Activated CD4-positive, alpha-beta T cell treated with anti-CD3 and anti-CD28 coated beads for 1 hour (primary cell): Measurements from ENCODE around the gene DCLRE1C.
"Not testable (repeated sequence)": the region's sequence is repeated elsewhere in the genome, so short reads cannot be mapped to it uniquely, and the experiment has no call there.

Experiments used
- DNase-seq: peaks from one replicate; pipeline ENCODE4 v3.0.0-alpha.2; 2020

DCLRE1C gene

DNA sequence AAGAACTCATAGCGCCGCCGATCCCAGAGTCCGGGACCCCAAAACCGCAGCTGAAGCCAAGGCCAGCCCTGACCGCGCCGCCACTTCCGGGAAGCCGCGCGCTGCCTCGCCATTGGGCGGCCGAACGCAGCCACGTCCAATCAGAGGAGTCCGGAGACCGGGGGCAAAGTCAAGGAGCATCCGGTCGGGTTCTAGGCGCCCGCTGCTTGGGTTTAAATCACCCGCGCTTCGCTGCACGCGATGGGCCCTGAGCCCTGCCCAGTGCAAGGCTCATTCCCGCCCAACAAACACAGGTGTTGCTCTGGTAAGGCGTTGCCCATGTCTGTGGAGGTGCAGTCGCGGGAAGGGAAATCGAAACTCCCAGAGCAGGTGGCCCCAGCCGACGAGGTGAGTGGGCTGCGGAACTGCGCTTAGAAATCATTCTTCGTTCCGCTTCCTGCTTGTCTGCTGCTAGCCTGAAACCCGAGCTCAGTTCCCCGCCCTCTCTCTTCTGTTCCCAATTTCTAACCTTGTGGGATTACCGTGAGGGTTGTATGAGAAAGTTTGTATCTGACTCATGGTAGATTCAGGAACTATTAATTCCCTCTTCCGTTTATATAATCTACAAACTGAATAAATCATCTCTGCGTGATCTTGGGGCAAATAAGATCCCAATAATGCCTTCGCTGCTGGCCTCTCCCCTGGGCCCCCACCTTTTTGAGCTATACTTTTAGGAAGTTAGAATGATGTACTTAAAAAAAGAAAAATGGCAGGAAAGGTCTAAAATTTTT is at the start of gene DCLRE1C:
TSS of gene DCLRE1C (minus strand) at position 96 of the 770 bp plus-strand sequence. CDS start at position 10, 86 bp downstream.
- peak; percentile 82 for DNase-seq

DNA sequence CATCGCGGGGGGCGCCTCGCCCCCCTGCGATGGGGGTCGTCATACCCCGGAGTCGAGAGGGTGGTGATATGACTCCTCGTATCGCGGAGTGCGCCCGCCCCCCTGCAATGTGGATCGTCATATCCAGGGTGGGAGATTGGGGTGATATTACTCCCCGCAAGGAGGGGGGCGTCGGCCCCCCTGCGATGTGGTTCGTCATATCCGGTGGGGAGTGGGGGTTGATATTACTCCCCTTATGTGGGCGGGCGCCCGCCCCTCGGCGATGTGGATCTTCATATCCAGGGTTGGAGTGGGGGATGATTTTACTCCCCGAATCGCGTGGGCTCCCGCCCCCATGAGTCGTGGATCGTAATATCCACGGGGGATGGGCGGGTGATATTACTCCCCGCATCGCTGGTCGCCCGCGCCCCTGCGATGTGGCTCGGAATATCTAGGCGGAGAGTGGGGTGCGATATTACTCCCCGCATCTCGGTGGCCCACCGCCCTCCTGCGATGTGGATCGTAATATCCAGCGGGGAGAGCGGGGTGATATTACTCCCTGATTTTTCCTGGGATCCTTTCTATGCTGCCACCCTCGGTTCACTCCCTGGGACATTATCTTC is 42.2 kb upstream of the DCLRE1C start:
- DNase-seq: no peak

DNA sequence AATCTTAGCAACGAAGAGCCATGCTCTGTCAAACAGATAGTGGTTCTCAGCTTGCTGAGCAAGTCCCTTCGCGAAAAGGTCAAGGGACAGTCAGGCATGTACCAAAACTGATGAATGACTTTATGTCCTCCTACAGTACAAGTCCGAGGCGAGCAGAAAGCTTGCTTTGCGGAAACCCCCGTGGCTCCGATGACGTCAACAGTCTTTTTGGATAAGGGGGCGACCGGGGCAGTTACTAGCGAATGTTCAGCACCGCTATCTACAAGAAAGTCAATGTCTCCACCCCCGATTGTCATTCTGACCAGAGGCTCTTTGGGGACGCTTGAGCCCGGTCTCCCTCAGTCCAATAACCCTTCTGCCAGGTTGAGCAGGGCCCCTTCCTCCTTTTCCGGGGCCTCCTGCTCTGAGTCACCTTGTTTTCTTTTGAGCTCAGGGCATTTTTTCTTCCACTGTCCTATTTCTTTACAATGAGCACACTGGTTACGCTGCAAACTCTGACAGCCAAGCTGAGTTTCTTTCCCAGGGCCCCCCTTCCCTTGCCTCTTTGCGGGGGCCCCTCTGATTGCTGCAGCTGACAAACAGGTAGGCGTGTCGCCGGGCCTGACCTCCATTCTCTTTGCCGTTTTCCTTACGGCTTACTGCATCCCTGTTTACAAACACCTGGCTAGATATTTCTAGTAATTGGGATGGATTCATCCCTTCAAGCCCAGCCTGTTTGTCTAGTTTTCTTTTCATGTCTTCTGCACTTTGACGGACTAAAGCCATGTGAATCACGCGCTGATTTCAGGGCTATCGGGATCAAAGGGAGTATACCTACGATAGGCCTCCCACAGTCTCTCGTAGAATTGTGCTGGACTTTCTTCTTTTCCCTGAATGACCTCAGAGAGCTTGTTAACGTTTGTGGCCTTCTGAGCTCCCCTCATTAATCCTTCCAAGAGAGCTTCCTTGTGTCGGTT is 39.9 kb upstream of the DCLRE1C start:
- DNase-seq: not testable (repeated sequence)

DNA sequence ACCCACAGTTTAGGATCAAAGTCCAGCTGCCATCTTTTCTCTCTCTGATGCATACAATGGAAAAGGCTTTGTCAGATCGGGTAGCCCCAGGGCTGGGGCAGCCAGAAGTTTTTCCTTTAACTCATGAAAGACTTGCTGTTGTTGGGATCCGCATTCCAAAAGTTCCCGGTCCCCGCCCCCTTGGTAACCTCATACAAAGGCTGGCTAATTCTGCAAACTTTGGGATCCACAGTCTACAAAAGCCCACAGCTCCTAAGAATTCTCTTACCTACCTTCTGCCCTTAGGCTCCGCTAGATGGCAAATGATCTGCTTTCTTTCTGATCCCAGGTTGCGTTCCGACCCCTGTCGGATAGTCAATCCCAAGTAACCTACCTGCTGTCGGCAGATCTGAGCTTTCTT is 38.4 kb upstream of the DCLRE1C start:
- DNase-seq: not testable (repeated sequence)

DNA sequence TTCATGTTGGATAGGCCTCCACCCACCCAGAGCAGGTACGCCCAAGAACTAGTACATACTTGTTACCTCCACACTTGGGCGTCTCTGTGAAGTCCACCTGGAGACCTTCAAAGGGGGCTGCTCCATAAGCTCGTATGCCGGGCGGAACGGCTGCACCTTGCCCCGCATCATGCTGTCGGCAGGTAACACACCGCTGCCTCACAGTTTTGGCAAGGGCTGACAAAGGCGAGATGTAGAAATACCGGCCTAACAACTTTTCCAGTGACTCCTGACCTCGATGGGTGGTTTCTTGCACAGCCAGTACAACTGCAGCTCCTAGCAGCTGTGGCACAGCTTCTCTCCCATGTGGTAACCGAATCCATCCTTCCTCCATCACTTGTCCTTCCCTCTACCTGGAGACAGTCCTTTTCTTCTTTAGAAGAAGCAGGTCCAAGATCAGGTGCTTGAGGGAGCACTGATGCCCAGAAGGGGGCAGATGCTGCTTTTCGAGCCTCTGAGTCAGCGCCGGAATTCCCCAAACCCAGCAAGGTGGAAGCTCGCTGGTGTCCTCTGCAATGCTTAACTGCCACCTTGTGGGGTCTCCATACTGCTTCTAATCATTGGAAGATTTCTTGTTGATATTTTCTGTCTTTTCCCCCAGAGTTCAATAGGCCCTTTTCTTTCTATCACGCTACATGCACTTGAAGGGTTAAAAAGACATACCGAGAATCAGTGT is 37.3 kb upstream of the DCLRE1C start:
- peak; percentile 33 for DNase-seq

DNA sequence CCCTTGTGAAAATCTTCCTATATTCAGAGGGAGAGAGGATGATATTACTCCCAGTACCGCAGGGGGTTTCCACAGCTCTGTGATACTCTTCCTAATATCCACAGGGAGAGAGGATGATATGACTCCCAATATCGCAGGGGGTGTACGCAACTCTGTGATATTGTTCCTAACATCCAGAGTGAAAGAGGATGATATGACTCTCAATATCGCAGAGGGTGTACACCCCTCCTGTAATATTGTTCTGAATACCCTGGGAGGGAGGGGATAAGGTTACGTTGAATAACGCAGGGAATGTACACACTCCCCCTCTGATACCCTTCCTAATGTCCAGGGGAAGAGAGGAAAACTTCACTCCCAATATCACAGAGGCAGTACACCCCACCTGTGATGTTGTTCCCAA is 35.7 kb upstream of the DCLRE1C start:
- DNase-seq: not testable (repeated sequence)

DNA sequence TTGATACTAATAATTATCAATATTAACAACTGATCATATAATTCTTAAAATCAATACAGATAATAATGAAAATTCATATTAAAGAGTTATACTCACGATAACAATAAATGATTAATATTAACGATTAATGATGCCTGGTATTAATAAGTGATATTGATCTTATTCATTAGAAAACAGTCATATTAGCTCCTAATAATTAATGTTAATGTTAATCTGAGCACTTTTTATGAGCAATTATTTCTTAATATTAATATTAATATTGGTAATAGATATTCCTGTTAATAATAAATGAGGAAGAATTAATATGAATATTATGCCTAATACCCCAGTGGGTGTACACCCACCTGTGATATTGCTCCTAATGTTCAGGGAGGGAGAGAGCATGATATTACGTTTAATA is 28.8 kb upstream of the DCLRE1C start:
- no peak for DNase-seq

DNA sequence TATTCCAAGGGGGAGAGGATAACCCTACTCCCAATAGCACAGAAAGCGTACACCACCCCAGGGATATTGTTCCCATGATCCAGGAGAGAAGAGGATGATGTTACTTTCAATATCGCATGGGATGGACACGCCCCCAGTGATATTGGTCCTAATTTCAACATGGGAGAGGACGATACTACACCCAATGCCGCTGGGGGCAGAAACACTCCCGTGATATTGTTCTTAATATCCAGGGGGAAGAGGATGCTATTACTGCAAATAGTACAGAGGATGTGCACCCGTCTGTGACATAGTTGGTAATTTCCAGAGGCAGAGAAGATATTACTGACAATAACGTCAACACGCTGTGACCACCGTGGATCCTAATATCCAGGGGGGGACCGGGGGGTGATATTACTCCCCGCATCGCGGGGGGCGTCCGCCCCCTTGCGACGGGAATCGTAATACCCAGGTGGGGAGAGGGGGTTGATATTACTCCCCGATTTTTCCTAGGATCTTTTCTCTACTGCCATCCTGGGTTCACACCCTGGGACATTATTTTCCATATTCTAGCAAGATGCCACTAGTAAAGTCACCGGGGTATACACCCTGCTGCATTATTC is 21.9 kb upstream of the DCLRE1C start:
- DNase-seq: no peak

DNA sequence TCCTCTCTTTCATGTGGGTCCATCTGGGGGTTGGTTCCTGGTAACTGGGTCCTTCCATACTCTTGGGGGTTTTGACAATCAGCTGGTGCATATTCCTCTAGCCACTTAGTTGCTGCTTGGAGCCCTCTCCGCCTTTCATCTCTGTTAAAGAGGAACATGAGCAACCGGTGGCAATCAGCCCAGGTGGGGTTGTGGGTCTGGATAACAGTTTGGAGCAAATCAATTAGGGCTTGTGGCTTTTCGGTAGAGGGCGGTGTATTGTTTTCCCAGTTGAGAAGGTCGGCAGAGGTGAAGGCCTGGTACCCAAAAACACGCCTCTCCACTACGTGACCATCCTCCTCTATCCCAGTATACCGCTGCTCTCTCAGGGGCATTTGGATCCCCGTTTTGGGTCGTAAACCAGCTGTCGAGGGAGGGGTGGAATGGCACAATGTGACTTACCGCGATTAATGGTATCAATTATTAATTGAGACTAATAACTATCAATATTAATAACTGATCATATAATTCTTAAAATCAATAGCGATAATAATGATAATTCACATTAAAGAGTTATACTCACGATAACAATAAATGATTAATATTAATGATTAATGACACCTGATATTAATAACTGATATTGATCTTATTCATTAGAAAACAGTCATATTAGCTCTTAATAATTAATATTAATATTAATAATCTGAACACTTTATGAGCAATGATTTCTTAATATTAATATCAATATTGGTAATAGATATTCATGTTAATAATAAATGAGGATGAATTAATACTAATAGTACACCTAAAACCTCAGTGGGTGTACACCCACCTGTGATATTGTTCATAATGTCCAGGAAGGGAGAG is 20.5 kb upstream of the DCLRE1C start:
- DNase-seq: not testable (repeated sequence)

DNA sequence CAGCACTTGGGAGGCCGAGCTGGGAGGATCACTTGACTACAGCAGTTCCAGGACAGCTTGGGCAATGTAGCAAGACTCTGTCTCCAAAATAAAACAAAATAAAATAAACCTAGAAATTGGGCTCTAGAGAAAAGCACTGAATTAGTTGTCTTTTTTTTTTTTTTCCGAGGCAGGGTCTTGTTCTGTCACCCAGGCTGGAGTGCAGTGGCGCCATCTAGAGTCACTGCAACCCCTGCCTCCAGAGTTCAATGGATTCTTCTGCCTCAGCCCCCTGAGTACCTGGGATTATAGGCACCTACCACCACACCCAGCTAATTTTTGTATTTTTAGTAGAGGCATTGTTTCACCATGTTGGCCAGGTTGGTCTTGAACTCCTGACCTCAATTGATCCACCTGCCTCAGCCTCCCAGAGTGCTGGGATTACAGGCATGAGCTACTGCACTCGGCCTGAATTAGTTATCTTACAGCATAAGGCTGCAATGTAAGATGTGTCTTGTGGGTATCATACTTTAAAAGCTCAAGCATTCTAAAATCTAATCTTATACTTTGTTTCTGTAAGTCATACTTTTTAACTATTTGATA is 18.1 kb upstream of the DCLRE1C start:
- peak; percentile 24 for DNase-seq

DNA sequence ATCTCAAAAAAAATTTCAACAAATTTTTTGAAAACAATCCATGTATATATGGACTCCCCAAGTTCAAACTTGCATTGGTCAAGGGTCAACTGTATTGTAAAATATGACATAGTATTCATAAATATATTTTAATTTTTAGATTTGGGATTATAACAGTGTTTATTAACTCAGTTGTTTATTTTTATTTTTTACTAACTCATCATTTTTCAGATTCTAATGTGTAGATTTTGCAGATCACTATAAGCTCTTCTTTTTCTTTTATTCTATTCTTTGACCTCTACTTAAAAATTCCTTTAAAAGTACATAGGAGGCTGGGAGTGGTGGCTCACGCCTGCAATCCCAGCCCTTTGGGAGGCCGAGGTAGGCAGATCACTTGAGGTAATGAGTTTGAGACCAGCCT is 14.0 kb upstream of the DCLRE1C start:
- DNase-seq: no peak

DNA sequence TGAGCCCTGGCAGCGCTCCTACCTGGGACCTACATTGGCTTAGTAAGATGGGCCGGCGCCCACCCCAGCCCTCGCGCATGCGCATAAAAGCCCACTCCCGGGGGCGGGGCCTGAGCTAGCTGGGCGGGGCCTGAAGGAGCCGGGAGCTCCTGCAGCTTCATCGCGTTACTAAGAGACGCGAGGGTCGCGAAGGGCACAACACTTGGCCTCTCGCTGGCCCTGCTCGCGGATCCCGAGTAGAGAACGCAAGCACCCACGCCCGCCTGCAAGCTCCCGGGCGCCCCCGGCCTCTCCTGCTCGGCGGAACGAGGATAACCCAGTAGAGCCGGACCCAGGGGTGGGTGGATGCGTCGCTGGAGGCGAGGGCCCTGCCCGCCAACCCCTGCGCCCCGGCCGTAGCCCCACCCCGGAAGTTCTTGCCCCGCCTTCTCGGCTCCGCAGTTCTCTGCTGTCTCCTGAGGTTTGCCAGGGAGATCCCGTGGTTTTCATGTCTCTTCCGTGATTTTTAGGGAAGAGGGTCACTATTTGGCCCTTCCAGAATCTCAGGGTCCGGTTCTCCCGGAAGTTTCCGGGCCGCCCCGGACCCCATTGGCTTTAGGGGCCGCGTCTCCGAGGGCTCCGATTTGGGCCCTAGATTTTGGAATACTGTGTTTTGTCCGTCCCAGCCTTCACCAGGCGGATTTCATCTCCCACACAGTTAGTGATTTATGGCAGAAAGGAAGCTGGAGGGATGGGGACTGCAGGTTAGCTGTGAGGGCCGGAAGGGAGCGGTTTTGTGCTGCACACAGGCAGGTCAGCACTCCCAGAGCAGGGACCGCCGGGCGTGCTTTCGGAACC is 5.5 kb upstream of the DCLRE1C start, which contains the start of gene MEIG1:
TSS of gene MEIG1 (plus strand) at position 168 of the 837 bp plus-strand sequence. CDS start 7,081 bp downstream, outside the sequence.
- DNase-seq: peak; percentile 89

DNA sequence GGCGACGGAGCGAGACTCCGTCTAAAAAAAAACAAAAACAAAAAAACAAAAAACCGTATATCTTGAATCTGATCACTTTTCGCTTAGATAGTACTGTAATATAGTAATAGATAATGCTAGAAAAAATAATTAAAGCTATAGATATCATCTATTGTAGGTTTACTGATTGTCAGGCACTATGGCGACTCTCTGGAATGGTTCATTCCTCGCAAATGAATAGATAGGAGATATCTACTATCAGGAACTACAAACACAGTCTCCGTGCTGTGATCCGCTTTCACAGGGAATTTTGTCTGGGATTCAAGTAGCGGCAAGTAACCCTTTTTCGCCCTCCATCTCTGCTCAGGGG is 5.0 kb upstream of the DCLRE1C start:
- no peak for DNase-seq

DNA sequence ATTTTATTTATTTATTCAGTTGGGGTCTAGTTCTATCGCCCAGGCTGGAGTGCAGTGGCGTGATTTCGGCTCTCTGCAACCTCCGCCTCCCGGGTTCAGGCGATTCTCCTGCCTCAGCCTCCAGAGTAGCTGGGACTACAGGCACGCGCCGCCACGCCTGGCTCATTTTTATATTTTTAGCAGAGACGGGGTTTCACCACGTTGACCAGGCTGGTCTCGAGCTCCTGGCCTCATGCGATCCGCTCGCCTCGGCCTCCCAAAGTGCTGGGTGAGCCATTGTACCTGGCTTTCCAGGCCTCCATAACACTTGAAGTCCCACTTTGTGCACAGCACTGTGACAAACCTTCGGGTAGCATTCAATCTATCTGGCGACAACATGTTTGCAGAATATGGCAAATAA is 1.0 kb upstream of the DCLRE1C start:
- DNase-seq: no peak

DNA sequence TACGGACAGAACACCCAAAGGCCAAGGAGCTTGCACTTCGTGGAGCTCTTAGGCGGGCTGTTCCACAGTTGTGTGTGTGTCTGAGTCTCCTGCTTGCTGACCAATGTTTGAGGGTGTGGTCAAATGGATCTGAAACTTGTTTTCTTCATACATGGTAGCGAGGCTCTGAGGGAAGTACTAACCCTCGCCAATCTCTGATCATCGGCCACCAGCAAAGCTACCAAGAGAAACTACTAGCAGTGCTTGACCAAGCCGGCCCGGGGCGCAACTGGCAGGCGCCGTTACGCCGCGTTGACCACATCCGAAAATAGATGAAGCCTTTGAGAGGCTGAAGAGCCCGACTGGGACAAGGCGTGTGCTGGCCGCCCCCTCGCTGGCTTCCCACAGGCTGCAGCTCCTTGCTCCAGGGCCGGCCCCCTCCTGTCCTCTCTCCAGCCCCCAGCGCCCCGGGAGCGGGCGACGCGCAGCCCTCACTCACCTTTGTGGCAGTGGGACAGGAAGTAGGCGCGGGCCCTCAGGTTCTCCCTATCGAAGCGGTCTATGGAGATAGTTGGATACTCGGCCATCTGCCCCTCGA is 384 bp downstream of the DCLRE1C start:
- DNase-seq: no peak

DNA sequence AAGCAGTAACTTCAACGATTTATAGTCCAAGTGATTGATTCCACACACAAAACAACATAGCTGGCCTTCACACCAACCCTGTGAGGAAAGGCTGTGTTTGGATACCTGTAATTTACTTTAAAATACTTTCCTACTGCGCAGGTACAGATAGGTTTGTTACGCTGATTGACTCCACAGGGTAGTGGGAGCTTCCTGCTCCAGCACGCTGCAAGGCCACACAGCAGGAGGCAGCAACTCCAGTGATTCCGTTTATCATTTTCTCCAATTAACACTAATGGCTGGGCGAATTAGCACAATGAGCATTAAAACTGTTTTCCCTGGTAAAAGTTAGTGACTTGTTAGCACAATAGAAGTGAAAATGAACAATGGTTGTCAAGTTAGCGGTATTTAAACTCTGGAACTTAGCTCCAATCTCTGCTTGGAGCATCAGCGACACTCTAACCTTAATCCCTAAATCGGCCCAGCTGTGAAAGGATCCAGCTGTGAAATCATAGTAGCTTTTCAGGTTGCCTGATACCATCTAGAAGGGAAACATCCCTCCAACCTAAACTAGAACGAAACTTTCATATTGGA is 959 bp downstream of the DCLRE1C start:
- DNase-seq: no peak

DNA sequence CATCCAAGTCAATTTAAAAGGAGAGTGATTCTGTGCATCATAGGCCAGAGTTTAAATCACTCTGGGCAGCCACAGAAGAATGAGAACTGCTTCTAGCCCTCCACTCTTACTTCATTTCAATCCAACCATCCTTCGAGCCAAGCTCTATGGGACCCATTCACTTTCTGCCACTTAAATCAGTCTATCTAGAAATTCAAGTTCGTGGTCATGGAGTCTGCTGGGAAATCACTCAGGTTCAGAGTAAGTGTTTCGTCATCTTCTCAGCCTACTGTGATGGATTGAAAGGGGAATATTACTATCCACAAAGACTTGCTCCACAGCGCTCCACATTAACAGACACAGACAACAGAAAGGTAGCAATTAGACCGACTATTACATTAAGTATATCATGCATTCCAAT is 4.6 kb downstream of the DCLRE1C start:
- no peak for DNase-seq

DNA sequence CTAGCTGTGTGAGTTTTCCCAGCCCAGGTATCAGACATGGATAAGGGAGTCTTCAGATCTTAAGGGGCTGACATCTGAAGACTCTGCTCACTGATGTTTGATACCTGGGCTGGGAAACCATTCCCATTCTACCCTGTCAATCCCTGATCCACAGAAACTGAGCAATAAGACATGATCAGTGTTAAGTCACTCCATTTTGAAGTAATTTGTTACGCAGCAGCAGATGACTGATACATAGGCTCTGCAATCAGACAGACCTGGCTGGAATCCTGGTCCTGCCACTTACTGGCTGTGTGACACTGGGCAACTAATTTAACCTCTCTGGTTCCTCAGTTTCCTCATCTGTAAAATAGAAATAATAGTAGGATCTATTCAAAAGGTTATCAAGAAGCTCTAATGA is 6.6 kb downstream of the DCLRE1C start:
- no peak for DNase-seq

DNA sequence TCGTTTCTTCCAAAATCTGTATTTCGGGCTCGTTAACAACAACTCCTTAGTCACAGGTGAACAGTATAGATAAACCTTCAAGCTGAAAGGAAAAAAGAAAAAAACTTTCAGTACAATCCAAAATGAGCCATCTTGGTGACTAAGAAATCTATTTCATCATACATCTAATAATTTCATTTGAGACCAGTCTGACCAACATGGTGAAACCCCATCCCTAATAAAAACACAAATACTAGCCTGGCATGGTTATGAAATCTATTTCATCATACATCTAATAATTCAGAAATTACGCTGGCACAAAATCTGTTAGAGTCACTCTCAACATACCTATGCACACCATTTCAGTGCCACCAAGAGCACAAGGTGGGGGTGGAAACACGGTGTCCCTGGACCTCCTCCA is 8.8 kb downstream of the DCLRE1C start:
- DNase-seq: no peak
